CD4-positive, alpha-beta T cell treated with Interleukin-2 at 100 ng/mL for 4 hours (primary cell): ENCODE data around the gene C16orf78.

ENCODE experiments used
- DNase-seq: peaks from one replicate; pipeline ENCODE4 v3.0.0-alpha.2; 2020; ENCODE audit warnings: low spot score

Gene C16orf78

DNA sequence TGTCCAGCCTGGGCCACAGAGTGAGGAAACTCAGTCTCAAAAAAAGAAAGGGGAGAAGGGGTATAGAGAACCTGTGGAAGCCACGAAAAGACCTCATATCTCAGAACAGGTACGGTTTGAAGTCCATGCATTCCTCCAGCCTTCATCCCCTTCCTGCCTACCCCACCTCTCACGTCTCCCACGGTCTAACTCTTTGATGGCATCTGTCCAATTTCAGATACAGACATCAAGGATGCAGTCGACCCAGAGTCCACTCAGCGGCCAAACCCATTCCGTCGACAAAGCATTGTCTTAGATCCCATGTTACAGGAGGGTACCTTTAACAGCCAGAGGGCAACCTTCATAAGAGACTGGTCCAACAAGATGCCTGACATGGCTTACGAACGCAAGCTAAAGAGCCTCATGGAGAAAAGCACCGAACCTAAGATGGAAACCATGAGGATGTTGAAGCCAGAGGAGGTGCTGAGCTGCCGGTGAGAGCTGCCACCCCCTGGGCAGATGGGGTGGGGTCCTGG lies 22.7 kb downstream of the C16orf78 start:
- DNase-seq = no peak

- no peak for DNase-seq
Measured at GRCh38 chr16:49398761-49399160, 25.2 kb downstream of the C16orf78 start.

GRCh38 chr16:49399594-49400364 lies 26.2 kb downstream of the C16orf78 start:
- no peak for DNase-seq

- DNase-seq = no peak
Measured at GRCh38 chr16:49400611-49401010, 27.0 kb downstream of the C16orf78 start.

DNA sequence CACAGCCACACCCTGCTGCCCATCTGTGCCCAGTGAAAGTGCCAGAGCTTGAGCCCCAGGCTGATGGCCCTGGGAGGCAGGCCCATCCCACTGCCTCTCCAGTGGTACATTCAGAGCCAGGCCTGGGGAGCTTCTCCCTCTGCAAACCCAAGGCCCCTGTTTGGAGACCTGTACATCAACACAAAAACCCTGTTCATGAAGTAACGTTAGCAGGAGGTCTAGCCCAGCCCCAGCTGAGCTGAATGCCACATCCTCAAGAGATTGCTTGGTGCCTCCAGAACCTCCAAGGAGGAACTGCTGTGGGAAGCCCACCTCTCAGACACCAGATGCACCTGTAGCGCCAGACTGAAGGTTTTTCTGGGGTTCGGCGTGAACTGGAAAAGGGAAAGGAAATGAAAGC lies 31.5 kb downstream of the C16orf78 start:
- no peak for DNase-seq

DNA sequence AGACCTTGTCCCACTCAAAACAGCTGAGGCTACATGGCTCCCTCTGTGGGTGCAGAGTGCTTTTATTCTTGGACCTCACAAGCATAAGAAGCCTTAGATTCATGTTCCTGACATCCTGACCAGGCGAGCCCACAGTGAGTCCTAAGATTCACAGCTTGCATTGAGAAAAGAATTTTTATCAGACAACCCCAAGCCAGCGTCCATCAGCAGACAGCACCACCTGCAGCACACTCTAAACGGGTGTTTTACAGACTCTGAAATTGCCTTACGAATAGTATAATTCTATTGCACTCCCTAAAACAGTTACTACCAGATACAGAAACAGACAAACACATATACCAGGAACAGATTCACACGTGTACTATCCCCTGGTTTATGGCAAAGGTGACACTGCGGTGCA lies 31.9 kb downstream of the C16orf78 start:
- DNase-seq = no peak

GRCh38 chr16:49407873-49408550 lies 34.4 kb downstream of the C16orf78 start:
- DNase-seq = peak; percentile 42

DNA sequence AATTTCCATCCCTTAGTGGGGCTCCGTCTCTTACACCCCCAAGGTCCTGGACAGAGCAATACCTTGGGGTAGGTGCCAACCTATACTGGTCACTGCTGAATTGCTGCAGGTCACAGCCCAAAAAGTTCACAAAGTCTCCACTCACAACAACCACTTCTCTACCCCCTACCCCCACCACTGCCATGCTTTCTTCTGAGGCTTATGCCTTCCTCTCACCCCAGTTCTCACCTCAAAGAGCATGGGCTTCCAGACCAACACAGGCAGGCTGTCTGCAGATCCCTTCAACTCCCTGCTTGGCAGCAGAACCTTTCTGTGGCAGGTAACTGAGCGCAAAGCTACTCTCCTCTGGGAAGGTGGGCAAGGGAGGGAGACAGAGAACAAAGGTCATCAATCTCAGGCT lies 35.5 kb downstream of the C16orf78 start:
- no peak for DNase-seq

GRCh38 chr16:49410226-49410625 lies 36.6 kb downstream of the C16orf78 start:
- no peak for DNase-seq

DNA sequence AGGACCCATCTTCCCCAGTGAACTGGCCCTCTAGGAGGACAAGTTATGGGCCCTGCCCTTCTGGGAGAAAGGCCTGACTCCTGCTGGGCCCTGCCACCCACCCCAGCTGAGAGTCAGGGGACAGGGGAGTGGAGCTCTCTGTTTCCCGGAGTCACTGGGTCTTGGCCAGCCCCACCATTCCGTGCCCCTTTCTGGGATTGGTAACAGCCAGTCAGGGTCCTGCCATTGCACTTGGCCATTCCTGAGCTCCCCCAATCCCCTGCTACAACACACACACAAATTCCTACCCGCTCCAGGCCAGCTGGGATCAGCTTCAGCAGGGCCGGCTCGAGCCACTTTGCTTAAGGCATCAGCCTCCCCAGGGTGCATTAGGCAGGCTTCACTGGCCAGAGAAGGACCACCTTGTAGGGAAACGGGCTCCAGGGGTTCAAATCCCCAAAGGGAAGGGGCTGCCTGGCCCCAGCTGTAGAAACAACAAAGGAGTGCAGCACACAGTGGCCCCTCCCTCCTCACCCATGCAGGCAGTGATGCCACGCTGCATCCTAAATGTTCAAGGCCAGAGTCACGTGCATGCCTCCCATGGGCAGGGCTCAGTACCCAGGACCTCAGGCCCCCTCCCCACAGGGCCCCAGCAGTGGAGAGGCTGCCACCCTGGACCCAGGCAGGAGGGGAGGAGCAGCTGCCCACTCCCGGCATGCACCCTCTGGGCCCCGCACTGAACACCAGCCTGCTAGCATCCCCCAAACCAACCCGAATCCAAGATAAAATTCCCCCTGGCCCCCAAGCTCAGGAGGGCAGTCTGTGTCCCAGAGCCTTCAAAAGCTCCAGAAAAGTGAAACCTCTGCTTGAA lies 37.7 kb downstream of the C16orf78 start:
- DNase-seq = no peak

DNA sequence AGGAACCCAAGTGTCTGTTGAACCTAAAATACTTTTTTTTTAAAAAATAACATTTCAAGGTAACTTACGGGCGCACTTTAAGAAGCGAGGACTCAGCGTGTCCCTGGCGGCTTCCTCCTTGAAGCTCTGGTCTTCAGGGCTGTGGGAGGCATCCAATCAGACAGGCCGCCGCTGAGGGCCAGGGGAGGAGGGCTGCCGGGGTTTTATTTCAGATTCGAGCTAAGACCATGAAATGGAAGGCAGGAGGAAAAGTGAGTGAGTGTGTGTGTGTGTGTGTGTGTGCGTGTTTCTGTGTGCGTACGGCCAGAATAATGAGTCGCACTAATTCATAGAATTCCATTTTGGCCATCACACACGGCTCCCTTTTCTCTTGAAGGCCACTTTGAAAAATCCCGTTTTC lies 41.1 kb downstream of the C16orf78 start:
- no peak for DNase-seq

GRCh38 chr16:49415083-49415482 lies 41.5 kb downstream of the C16orf78 start:
- DNase-seq = no peak

DNA sequence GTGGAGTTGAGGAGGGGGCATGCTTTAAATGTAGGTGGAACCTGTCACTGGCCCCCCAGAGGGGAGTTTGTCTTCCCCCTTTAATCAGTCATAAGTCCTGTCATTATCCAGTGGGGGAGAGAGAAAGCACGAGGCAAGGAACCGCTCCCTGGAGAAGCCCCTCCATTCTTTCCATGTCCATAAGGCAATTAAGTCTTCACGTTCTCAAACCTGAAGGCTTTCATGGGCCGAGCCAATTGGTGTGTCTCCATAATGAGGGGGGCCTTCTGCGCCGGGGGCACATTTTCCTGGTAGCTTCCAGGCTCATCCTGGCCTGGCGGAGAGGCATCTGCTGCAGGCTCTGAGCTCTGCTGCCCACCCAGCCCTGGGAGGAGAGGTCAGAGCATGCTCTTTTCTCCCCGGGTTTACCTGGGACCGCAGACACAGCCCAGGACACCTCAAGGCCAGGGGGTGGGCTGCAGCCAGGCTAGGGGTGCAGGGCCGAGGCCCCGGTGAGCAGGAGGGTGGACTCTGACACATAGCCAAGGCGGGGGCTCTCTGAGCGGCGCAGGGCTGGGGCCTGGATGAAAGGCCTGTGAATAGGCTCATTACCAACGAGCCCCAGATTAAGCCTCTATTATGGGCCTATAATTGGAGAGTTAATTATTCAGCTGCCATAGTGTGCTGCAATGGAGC lies 42.5 kb downstream of the C16orf78 start:
- no peak for DNase-seq

DNA sequence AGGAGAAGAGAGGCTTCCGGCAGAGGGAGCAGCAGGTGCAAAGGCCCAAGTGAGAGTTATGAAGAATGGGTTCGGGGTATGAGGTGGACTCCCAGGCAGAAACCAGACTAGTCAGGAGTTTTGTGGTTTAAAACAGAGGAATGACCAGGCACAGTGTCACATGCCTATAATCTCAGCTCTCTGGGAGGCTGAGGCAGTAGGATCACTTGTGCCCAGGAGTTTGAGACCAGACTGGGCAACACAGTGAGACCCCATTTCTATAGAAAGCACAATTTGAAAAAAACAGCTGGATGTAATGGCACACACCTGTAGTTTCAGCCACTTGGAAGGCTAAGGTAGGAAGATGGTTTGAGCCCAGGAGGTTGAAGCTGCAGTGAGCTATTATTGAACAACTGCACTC lies 43.8 kb downstream of the C16orf78 start:
- DNase-seq = no peak

DNA sequence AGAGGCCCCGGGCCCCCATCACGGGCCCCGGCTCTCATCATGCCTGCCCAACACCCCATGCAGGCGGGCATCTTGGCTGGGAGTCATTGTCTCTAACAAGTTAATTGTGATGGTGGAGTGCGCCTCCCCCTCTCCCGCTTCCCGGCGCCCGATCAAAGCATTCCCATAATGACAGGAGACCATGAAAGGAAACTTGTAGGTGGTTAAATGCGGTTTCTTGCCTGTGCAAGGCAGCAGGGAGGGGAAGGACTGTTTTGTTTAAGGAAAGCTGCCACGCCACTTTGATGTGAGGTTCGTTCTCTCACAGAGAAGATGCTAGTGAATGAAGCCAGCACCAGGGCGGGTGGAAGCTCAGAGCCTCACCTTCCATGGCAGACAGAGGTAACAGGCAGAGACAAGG lies 45.4 kb downstream of the C16orf78 start:
- no peak for DNase-seq

- DNase-seq = no peak
Measured at GRCh38 chr16:49419862-49420261, 46.3 kb downstream of the C16orf78 start.

- DNase-seq = no peak
Measured at GRCh38 chr16:49422896-49423295, 49.3 kb downstream of the C16orf78 start.

DNA sequence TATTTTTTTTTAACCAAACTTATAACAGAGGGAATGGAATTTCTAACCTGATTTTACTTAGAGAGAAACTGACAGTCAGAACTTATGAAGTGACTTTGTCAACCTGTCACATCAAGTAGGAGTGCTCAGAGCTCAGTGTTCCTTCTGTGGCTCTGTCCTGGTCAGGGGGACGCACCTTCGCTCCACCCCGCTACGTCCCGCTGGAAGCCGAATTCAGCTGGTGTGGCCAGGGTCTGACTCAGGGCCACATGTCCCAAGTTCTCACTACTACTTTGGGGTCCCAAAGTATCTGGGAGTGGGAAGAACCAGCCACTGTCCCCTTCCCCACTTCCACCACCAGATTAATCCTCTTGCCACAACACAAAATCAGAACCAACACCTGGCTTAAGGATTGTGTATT lies 51.4 kb downstream of the C16orf78 start:
- no peak for DNase-seq

GRCh38 chr16:49427771-49428170 lies 54.2 kb downstream of the C16orf78 start:
- DNase-seq = no peak

DNA sequence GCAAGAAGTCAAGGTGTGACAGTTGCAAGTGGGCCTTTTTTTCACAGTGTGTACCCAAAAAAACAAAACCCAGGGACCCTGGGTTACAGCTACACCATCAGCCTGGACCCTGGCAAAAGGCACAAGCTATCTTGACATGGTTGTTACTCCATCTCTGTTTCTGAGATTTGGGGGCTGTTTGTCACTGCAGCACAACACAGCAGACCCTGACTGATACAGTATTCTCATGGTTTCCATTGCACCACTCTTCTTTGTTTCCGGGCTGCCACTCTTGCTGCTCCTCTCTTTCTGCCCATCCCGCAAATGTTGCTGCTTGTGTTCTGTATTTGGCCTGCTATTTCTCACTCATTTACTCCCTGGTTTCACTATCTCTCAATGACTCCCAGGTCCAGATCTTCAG lies 55.2 kb downstream of the C16orf78 start:
- DNase-seq = no peak

DNA sequence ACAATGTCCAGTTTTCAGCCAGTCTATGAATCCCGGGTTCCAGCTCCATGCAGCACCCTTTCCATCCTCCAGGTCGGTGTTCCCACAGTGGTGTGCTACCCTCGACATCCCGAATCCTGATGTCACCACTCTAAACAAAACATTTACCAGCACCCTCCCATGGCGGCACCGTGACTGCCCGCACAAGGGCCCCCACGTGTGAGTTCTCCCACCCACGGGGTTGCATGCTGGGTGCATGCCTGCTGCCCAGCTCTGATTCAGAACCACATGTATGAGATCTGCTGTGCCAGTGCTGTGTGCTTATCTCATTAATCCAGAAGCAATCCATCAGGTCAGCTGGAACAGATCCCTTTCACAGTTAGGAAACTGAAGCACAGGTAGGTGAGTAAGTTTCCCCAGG lies 57.4 kb downstream of the C16orf78 start:
- no peak for DNase-seq
